Uterus (tissue), 2 donors: ENCODE data around the gene CEP120.

Experiments
- CTCF ChIP-seq, 4 experiments: fragments of 200-600 bp in 2 of 4; fragments of 450-650 bp in 2 of 4; sonication (generic) in 2 of 4; IDR thresholded peaks; one replicate each; pipeline ENCODE4 v1.5.1; 2016 to 2019; ENCODE audit warnings: antibody characterized with exemption in 4 of 4, mild to moderate bottlenecking in 2 of 4, moderate library complexity in 1 of 4
- POLR2A ChIP-seq, 2 donors: fragments of 450-650 bp; IDR thresholded peaks; one replicate each; pipeline ENCODE4 v1.6.1; 2016; ENCODE audit warnings: antibody characterized with exemption in 2 of 2, mild to moderate bottlenecking in 1 of 2, moderate library complexity in 1 of 2

GRCh38 chr5:123364441-123365155 is 58.6 kb downstream of the CEP120 start:
- TF ChIP-seq POLR2A (IDR thresholded peaks at IDR 0.05) (no peak), CTCF (IDR thresholded peaks at IDR 0.05) (no peak)
